GM21526 (cell line): ENCODE data around the gene MARK2.

Experiments
- ATAC-seq: cut with Tn5 transposase; IDR thresholded peaks from one replicate; pipeline ENCODE4 v1.9.1; 2021; ENCODE audit warnings: moderate library complexity; ENCODE audit not compliant: unreplicated experiment, low FRiP score

The MARK2 gene

DNA sequence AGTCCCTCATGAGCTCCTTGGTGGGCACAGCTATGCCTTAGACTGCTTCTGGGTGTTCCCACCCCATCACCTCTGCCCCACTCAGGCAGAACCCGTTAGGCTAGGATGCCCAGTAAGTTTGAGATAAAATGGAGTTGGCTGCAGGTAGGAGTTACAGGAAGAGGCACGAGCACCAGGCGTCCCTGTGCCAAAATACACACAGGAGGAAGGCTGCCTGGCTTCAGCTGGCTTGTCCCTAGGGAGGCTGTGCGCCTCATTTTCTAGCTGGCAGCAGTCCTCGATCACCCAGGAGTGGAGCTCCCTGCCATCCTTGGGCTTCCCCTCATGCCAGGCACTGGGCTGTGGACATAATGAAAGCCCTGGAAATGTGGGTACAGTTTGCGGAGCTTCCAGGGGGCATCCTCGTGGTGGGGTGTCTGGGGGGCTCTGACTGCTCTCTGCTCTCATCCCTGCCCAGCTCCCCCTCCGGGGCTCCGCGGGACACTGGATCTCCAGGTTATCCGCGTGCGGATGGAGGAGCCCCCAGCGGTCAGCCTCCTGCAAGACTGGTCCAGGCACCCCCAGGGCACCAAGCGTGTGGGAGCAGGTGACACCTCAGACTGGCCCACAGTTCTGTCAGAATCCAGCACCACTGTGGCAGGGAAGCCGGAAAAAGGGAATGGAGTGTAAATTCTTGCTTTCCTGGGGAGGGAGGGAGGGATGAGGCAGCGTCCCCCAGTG lies 12.3 kb upstream of the MARK2 start:
- no peak for ATAC-seq

DNA sequence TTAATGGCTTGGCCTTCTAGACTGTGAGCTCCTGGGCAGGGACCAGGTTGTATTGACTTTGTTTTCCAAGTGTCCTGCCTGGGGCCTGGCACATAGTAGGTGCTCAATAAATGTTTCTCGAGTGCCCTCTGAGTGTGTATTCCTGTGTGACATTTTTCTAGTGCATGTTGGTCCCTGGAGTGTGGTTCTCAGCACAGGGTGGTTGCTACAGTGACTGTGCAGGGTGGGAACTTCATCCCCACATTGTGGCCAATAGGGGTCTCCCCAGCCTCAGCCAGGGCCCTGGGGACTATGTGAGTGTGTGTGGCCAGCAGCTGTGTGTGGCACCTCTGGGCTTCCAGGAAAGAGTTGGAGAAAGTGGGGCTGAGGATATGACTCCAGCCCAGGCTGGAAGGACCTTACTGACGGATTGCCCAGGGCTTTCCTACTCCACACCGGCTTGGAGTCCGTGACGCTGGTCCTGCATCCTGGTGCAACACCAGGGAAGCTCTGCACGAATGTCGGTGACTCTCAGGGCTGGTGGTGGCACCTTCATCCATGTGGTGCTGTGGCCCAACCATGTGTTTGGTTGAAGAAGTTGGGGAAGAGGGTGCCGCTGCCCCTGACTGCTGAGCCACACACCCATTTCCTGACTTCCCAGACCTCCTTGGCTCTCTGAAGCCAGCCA lies 9.0 kb upstream of the MARK2 start:
- ATAC-seq, result no peak

DNA sequence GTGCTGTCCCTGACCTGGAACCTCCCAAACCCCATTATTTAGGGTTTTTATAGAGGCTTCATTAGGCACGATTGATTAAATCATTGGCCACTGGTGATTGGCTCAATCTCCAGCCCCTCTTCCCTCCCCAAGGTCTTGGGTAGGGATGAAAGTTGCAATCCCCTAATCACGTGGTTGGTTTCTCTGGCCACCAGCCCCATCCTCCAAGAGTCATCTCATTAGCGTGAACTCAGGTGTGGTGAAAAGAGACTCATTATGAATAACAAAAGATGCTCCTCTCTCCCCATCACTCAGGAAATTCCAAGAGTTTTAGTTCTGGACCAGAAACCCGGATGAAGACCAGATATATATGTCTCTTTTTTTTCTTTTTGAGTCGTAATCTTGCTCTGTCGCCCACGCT lies 7.6 kb upstream of the MARK2 start:
- no peak for ATAC-seq

DNA sequence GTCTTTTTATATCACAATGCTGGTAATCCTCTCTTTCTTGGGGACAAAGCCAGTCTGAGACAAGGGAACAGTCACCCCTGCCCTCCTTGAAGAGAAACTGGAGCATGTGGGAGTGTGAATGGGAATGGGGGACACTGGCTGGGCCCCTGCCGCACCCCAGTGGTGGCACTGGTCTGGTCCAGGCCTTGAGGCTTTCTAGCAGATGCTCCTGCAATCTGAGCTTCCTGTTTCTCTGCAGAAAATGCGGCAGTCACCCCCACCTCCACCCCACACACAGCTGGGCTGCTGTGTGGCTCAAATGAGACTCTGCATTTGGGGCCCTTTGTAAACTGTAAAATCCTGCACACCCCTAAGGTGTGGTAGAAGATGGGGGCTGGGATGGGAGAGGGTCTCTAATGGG lies 6.6 kb upstream of the MARK2 start:
- no peak for ATAC-seq

DNA sequence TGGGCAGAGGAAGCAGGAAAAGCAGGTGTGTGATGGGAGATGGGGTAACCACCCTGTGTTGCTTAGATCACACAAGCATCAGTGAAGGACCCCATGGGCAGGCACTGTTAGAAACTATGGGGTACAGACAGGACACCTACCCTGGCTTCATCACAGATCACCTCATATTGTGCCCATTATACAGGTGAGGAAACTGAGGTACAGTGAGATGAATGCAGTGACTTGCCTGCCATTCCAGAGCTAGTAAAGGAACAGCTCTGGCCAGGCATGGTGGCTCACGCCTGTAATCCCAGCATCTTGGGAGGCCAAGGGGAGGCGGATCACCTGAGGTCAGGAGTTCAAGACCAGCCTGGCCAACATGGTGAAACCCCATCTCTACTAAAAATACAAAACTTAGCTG lies 5.9 kb upstream of the MARK2 start:
- no peak for ATAC-seq

DNA sequence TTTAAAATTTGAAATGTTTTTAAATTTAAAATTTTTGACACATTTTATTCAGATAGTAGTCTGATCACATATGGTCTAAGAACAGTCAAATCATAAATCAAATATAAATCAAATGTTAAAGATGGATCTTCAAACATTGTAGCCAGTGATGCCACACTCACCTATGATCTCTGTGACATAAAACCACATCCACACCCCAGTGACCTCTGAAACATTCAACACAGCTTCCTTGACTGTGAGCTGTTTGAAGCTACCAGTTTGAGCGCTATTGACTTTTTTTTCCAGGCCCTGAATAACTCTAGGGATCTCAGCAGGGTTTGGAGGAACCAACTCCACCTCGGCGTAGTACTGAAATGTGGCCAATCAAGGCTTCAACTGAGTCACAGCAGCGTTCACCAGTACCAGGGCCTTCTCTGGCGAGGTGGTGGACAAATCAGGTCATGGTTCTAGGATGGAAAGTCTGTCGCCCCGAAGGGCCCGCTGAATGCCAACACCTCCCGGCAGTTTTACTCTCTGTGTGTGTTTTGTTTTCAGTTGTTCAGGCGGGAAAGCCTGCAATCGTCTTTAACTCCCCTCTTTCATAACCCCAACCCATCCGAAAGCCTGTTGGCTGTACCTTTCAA lies 4.3 kb upstream of the MARK2 start:
- ATAC-seq, result no peak

DNA sequence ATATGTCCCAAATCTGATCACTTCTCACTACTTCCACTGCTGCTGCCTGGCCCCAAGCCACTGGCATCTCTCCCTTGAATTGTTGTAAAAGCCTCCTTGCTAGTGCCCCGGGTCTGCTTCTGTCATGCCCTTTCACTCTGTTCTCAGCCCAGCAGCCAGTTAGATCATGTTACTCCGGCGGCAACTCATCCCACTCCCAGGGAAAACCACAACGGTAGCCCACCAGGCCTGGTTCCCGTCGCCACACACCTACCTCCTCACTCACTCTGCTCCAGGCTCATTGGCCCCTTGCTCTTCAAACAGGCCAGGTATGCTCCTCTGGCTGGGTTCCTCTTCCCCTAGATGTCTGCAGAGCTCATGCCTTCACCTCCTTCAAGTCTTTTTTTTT lies 3.8 kb upstream of the MARK2 start:
- no peak for ATAC-seq

DNA sequence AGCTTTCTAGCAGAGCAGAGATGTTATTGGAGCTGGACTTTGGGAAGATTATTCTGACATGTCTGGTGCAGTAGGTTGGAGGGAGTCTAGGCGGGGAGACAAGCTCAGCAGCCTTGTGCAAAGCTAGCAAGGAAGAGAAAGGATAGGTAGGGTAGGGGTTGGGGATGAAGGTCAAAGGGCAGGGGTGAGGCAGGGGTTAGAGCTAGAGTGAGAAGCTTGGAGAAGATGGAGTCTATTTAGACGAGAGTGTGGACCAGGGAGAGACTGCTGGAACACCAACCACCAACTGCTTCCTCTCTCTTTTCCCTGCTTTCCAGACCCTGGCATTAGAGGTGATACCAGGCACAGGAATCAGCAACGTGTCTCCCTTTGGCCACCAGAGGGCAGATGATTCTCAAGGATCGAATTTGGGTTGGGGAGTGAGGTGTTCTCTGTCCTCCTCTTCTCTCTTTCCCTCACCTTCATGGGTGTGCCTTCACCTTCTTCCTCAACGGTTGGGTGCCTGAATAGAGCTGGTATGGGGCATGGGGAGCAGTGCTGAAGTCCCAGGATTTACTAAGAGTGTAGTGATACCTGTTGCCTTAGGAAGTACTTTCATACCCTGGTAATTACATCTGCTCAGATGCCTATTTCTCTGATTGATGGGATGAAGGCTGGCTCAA lies 1.8 kb upstream of the MARK2 start:
- ATAC-seq, result no peak

DNA sequence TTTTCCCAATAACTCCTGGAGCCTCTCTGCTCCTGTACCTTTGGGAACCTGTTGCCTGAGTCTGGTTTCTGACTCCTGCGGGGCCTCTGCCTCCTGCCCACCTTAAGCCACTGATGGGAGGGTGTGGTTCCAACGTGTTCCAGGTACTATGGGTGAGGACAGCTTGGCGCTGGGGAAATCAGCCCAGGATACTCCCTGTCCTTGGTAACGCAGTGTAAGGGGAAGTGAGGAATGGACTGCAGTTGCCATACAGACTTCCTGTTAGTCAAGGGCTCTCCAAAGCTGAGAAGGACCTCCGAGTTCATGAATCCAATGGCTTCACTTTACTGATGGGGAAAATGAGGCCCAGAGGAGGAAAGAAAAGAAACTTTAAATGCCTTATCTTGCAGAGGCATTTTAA lies 1.2 kb upstream of the MARK2 start:
- no peak for ATAC-seq

DNA sequence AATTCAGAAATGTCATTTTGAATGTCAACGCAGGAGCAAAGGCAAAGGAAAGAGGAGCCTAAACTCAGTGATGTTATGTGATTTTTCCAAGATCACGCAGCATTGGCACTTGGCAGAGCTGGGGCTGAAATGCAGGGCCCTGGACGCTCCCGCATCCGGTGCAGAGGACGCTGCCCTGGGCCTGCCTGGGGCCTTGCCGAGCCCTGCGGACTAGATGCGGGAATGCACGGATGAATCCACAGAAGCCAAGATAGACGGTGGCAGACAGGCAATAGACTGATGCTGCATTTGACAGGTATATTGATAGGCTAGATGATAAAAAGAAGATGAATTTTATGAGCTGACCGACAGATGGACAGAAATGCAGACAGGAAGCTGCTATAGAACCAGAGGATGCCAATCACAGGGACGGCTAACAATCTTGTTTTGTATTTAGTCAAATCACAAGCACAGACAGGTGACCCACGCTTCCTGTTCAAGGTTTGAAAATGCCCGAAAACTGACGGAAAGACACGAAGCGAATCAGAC lies 696 bp upstream of the MARK2 start:
- no peak for ATAC-seq

DNA sequence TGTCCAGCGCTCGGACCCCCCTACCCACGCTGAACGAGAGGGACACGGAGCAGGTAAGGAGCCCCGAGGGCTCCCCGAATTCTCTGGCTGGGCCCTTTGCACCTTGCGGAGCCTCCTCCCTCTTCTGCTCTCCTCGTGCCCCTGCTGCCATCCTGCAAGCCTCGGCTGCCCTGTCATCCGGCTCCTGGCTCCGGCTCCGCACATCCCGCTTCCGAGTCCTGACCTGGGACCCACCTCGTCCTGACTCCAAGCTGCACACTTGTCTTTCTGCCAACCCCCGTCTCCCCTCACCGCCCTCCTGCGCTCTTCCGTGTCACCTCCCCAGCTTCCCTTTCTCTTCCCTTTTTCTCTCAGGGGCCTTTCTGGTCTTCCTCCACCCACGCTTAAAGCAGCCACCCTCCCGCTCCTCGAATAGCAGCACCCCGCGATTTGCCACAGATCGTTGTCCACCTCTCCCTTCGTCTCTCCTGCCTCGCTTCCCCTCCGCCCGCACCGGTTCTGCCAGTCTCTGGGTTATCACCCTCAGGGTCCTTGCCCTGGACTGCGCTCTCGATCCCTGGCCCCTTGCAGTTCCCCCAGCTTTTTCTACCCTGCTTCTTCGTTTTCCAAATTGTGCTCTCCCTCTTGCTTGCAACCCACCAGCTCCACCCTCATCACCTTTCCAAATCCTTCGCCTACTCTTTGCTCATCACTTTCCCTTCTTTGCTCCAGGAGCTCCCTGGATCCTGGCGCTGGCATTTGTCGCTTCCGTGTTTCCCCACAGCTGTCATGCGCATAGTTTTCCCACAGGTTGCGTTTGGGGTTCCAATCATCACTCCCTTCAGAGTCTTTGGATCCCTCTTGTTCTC lies 822 bp downstream of the MARK2 start:
- no peak for ATAC-seq

DNA sequence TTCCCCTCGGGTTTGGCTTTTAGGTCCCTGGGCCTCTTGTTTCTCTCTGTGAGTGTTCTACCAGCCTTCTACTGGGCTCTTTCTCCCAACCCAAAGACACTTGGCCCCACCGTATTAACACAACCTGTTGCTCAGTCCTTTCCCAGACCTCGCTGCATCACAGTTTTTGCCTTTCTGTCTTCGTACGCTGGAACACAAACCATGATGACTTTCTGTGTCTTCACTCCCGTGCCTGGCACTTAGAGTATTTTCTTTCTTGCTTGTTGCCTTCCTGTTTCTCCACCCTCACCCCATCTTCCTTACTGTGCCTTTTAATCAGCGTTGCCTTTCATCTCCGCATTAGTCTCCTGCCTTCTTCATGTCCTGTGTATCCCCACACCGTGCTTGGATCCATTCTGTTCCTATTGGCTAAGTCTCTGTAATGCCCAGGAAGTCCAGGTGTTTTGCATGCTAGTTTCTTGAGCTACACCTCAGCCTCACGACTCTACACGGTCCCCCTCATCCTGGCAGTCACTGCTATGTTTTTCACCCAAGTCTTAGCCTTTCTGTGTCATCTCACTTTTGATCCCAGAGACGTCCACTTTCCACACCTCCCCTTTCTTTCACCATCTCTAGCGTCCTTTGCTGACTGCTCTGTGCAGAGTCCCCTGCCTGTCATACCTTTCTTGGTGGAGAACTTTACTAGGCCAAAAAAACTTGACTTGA lies 1.6 kb downstream of the MARK2 start:
- no peak for ATAC-seq

DNA sequence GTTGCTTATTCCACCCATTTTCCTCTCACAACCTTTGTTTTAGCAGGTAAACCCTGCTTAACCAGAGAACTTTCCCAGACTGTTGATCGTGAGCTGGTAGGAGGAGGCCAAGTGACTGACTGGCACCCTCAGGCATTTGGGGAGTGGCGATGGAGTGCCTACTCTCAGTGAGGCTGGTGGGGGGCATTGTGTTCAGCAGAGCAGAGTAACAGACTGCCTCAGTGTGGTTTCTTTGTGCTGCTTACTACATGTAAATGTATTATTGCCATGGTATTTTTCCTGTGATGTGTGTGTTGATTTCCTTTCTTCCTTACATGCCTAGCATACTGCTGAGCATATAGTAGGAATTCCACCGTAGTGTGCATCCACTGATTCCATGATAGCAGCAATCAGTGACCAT lies 2.6 kb downstream of the MARK2 start:
- no peak for ATAC-seq

DNA sequence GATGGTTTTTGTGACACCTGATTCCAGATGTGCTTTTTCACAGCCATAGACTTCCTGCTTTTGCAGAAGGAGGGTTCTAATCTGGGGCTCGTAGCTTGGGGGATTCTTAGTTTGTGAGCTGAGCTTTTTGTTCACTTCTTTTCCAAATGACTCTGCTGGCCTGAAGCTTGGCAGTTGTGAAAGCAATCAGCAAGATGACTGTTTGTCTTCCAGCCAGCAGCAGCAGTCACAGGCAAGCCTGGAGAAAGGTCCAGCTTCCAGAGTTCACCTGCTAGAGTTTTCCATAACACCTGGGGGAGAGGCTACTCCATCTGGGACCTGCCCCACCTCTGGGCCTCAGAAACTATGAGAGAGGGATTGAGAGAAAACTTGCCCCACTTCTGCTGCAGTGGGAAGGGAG lies 4.1 kb downstream of the MARK2 start:
- ATAC-seq, result no peak

DNA sequence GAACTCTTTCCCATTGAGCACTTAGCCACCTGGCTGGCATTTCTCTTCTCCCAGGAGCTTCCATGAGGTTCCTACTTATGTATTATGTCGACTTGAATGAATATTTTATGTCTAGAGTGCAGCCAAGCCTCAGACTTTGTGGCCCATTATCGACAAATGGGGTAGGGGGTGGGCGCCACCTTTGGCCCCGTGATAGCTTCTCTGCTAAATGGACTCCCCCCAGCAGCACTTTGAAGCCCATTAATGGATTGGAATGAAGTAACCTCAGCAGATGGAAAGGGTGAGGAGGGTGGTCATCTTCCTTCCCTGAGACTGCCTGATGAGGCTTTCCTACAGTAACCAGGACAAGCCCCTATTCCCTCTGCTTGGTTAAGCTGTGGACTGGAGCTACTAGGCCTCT lies 5.9 kb downstream of the MARK2 start:
- ATAC-seq, result no peak

DNA sequence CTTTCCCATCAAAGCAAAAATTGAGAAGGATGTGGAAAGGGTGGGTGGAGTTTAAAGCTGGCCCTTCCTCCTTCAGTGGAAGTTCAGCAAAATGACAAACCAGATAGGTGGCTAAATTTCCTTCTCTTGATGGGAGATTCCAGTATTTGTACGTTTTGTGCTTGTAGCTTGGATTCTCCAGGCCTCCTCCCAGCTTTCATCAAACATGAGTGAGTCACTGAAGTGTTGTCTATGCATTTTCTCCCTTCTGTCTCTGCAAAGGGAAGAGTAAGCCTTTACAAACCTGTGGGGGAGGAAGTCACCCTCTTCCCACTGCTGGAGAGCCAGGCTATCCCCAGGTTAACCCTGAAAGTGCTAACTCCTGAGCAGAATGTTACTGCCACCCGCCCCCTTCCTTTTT lies 6.4 kb downstream of the MARK2 start:
- no peak for ATAC-seq

DNA sequence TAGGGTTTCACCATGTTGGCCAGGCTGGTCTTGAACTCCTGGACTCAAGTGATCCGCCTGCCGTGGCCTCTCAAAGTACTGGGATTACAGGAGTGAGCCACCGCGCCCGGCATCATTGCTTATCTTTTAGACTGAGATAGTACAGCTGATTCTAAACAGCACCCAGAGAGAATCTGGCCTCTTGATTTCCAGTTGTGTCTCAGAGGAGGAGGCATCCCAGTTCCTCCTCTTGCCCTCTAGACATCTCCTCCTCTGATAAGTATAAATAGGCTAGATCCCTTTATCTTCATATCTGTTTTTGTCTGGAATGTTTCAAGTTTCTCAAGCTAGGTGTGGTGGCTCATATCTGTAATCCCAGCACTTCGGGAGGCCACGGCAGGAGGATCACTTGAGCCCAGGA lies 7.0 kb downstream of the MARK2 start:
- no peak for ATAC-seq

DNA sequence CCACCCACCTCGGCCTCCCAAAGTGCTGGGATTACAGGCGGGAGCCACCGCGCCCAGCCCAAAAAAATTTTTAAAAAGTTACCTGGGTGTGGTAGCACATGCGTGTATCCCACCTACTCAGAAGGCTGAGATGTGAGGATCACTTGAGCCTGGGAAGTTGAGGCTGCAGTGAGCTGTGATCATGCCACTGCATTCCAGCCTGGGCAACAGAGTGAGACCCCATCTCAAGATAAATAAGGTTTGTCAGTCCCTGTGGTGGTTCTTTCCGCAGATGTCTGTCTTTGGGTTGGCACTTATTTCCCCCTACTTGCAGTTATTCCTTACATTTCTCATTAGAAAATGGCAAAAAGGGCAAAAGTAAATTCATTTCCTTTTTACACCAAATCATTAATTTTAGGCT lies 8.0 kb downstream of the MARK2 start:
- no peak for ATAC-seq

DNA sequence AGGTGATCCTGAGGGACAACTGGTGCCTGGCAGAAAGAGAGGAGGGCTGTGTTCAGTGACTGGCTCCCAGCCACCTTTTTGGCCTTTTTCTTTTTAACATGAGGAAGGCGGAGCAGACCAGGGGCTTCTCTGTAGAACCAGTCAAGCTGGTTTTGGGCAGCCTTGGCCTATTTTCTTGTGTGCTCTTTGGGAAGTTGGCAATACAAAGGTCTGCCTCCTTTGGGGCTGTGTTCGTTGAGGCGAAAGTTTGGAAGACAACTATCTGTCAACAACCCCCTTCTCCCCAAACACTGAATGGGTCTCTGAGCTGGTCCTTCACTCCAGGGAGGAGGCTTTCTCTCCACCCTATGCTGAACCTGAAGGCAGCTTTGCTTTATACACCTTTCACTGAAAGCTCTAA lies 8.5 kb downstream of the MARK2 start:
- ATAC-seq, result no peak

DNA sequence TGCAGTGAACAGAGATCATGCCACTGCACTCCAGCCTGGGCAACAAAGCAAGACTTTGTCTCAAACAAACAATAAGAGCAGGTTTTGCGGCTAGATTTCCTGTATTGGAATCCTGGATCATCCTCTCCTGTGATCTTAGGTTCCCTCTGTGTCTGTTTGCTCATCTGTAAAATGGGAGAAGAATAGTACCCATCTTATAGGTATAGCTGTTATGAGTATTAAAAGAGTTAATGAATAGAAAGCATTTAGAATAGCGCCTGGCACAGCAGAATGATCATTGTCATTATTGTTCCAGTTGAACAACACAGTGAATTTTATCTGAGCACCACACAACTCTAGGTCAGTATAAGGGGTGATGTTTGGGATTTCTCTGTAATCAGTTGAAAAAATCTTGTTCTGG lies 10.8 kb downstream of the MARK2 start:
- no peak for ATAC-seq
